ENCODE data around the gene COL24A1. TPM values are rescaled to one million over a fixed set of nuclear protein-coding genes. Genes with fewer than 3 reads are reported as not detected.

Gene COL24A1
- total and polyA plus RNA-seq, 2 of the 8 experiments (the other 6 are each of a cell fraction or from before 2014, with no cell fraction given) = 0.23 to 1.1 TPM

DNA sequence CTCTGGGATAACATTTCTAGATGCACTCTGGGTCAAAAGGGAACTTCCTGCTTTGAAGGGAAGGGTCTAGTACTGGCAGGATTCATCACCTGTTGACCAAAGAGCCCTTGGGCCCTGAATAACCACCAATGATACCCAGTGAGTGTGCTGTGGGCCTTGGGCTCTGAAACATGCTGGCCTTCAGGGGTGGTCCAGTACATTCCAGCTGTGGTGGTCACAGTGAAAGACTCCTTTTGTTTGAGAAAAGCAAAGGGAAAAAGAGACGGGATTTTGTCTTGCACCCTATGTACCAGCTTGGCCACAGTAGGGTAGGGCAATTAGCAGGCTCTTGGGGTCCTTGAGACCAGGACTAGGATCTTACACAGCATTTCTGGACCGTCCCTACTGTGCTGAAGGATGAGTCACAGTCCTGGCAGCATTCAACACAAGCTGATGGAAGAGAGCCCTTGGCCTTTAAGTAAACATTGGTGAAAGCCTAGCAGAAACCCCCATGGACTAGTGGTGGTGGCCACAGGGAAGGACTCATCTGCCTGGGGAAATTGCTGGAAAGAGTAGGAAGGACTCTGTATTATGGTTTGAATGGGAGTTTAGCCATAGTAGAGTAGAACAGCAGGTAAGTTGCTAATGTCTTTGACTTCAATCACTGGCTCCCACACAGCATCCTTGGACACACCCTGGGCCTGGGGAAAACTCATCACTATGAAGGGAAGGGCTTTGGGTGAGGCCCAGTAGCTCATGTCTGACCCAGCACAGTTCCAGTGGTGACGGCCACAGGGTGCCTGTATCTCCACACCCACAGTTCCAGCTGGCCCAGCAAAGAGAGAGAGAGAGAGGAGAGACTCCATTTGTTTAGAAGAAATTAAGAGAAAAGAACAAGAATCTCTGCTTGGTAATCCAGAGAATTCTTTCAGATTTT is 87.5 kb downstream of the COL24A1 start:
- no peak overlapping the region for H4K8ac ChIP-seq (ENCODE audit: extremely low read depth, insufficient read depth, low read length)
- no peaks in the 10 kb centered on the region for H3K27me3 ChIP-seq (replicated peaks in 1 of 4; ENCODE audit: control insufficient read depth in 3 of 4, extremely low read depth in 1 of 4, insufficient read depth in 3 of 4, low read length in 3 of 4)
- CTCF ChIA-PET (ENCODE audit: partially characterized antibody) = interaction anchor here (0.8 kb wide), 1 partner anchor 952 kb away, joined by 3 read pairs; no protein-coding TSS in a partner anchor
- no peaks in the 10 kb centered on the region for H3K79me1 ChIP-seq (ENCODE audit: low read depth, low read length)
- no peak overlapping the region for H2BK5ac ChIP-seq (ENCODE audit: low read depth, low read length)
- no peak overlapping the region for H2BK12ac ChIP-seq (ENCODE audit: low read depth, low read length)
- FAIRE-seq = no peak
- H2BK20ac ChIP-seq (ENCODE audit: low read length) = no peak overlapping the region
- no peaks in the 10 kb centered on the region for H3K36me3 ChIP-seq (ENCODE audit: control insufficient read depth in 2 of 4, insufficient read depth in 4 of 4, low read length in 3 of 4)
- H4K5ac ChIP-seq (ENCODE audit: insufficient read length, low read depth, low read length) = no peak overlapping the region
- H3K9me3 ChIP-seq (ENCODE audit: insufficient read depth in 2 of 2, low read depth in 1 of 2, low read length in 1 of 2) = no peaks in the 10 kb centered on the region
- no peak overlapping the region for H3K56ac ChIP-seq (replicated peaks; ENCODE audit: insufficient read length, low read depth, low read length)
- H3K79me2 ChIP-seq (ENCODE audit: control insufficient read depth in 1 of 2, insufficient read depth in 2 of 2, low read length in 2 of 2) = no peaks in the 10 kb centered on the region
- no peak overlapping the region for H3K4me2 ChIP-seq (ENCODE audit: insufficient read depth in 1 of 2, low read depth in 2 of 2, low read length in 2 of 2)
- no peak overlapping the region for H3K18ac ChIP-seq (ENCODE audit: extremely low read depth, low read length)
- no peak for DNase-seq (ENCODE audit: low read depth in 1 of 2, low spot score in 2 of 2)
- H2AFZ ChIP-seq (ENCODE audit: low read length) = no peak overlapping the region
- H3K4me3 ChIP-seq (ENCODE audit: extremely low read depth in 1 of 4, insufficient read depth in 2 of 4, low read depth in 3 of 4, low read length in 4 of 4) = no peak overlapping the region
- H3K9ac ChIP-seq (replicated peaks in 1 of 4; ENCODE audit: extremely low read depth in 1 of 4, low read depth in 3 of 4, low read length in 3 of 4) = no peak overlapping the region
- no peak overlapping the region for H3K27ac ChIP-seq (ENCODE audit: low read depth, low read length)
- H3K4ac ChIP-seq (replicated peaks; ENCODE audit: insufficient read length, low read depth, low read length) = no peak overlapping the region
- 78% methylated on average over 3 of the region's 3 CpGs; no CpG with 5 or more reads in 1 of the 2 experiments for WGBS, 2 experiments (ENCODE audit: extremely low coverage in 1 of 2, insufficient coverage in 1 of 2, insufficient read length in 1 of 2, insufficient replicate concordance in 2 of 2, low coverage in 1 of 2, low lambda C conversion rate in 2 of 2, missing lambda C conversion rate in 1 of 2)
- no peak overlapping the region for H2BK120ac ChIP-seq (replicated peaks; ENCODE audit: low read depth, low read length)
- no peak overlapping the region for H3K23ac ChIP-seq (ENCODE audit: insufficient read length)
- no peaks in the 10 kb centered on the region for H4K20me1 ChIP-seq (replicated peaks in 1 of 2; ENCODE audit: control insufficient read depth in 1 of 2, insufficient read depth in 2 of 2, low read length in 2 of 2)
- H3K4me1 ChIP-seq (replicated peaks in 1 of 4; ENCODE audit: control insufficient read depth in 3 of 4, insufficient read depth in 4 of 4, low read length in 3 of 4) = peaks cover 0 to 4% (median under 1%) of the 10 kb centered on the region in 4 experiments; a peak in 2 of 7 replicates
- H2AK5ac ChIP-seq (ENCODE audit: low read depth, low read length) = no peak overlapping the region
- no peak overlapping the region for H4K91ac ChIP-seq (replicated peaks; ENCODE audit: insufficient read length, low read length)
- TF ChIP-seq HDAC2 (IDR thresholded peaks at IDR 0.05; ENCODE audit: borderline replicate concordance in 1 of 2, low read depth in 2 of 2, low read length in 2 of 2) = no peak
- TF ChIP-seq, protein P1, sequence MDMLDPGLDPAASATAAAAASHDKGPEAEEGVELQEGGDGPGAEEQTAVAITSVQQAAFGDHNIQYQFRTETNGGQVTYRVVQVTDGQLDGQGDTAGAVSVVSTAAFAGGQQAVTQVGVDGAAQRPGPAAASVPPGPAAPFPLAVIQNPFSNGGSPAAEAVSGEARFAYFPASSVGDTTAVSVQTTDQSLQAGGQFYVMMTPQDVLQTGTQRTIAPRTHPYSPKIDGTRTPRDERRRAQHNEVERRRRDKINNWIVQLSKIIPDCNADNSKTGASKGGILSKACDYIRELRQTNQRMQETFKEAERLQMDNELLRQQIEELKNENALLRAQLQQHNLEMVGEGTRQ (IDR thresholded peaks at IDR 0.05; ENCODE audit: low read length) = no peak
- TF ChIP-seq TBP (IDR thresholded peaks at IDR 0.05; ENCODE audit: low read depth, low read length) = no peak
- no peak for TF ChIP-seq RXRA (IDR thresholded peaks at IDR 0.05; ENCODE audit: insufficient read depth, low read depth, low read length)
- no peak for TF ChIP-seq CREB1 (IDR thresholded peaks at IDR 0.05)
- H2BK15ac ChIP-seq (ENCODE audit: low read length) = no peak overlapping the region
- POLR2A ChIA-PET (ENCODE audit: partially characterized antibody) = no interaction called here
- no peak overlapping the region for H3K14ac ChIP-seq (ENCODE audit: insufficient read length)
- no peaks in the 10 kb centered on the region for H3K23me2 ChIP-seq (ENCODE audit: low read depth, low read length)

Data from H1 (cell line).